Kidney glomerular epithelial cell (primary cell): ENCODE data around the gene DENND2A.
"Not testable (repeated sequence)": the region's sequence is repeated elsewhere in the genome, so short reads cannot be mapped to it uniquely, and the experiment has no call there.

Experiments
- DNase-seq: peaks from one replicate; lab custom pipeline; 2025; lab: John Stamatoyannopoulos, UW

The DENND2A gene

GRCh38 chr7:140544388-140544826, 96.2 kb downstream of the DENND2A start:
- no peak for DNase-seq

GRCh38 chr7:140542228-140542603, 98.4 kb downstream of the DENND2A start:
- no peak for DNase-seq

- peak; percentile 92 for DNase-seq
These were observed 98.9 kb downstream of the DENND2A start for GRCh38 chr7:140541513-140542227.

DNA sequence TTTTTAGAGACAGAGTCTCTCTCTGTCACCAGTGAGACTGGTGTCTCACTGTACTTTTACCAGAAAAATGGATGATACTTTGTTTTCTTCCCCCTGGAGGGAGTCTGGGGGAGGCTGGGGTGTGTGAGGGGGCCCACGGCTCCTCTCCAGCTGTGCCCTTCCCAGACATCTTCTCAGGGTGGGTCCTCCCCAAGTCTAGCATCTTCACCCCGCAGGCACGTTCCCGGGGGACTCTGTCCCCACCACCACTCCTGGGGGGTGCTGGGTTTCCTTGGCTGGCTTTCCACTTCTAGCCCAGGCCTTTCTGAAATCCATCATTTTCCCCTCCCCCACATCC, 99.5 kb downstream of the DENND2A start:
- DNase-seq: no peak

- no peak for DNase-seq
These were observed 100.4 kb downstream of the DENND2A start for GRCh38 chr7:140540136-140540777.

DNA sequence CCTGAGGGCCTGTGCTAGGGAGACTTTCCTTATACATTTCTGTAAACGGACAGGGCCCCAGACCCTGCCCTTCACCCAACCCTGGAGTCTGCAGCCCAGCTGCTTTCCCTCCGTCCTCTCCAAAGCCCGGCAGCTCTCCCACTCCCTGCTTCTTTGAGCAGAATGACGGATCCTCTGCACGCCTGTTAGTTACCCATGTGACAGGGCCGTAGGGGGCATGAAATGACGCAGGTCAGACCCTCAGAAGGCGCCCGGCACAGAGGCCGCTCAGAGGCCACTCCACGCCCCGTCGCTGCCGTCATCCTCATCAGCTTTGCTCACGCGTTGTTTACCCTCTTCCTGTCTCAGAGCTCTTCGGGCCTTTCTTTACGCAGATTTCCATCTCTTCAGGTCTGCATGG, 101.2 kb downstream of the DENND2A start:
- no peak for DNase-seq

- no peak for DNase-seq
These were observed 102.7 kb downstream of the DENND2A start for GRCh38 chr7:140537750-140538482.

- no peak for DNase-seq
These were observed 105.9 kb downstream of the DENND2A start for GRCh38 chr7:140534743-140535142.

DNA sequence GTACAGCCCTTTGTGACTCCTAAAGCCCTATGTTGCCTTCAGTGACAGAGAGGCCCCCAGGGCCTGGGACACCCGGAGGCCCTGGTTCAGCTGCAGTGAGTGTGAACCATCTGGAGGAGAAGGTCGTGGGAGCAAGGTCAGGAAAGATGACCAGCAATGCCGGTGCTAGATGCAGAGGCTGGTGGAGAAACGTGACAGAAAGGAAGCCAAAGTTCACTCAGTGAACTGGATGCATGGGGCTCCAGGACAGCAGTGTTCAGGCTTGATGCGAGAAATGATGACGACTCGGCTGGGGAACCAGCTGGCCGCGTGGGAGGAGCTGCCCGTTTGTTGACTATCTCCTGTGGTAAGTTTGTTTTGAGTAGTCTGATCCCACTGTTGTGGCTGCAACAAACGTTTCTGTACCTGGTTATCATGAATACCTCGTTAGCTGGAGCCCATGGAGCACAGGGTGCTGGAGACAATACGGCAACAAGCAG, 107.2 kb downstream of the DENND2A start:
- no peak for DNase-seq

DNA sequence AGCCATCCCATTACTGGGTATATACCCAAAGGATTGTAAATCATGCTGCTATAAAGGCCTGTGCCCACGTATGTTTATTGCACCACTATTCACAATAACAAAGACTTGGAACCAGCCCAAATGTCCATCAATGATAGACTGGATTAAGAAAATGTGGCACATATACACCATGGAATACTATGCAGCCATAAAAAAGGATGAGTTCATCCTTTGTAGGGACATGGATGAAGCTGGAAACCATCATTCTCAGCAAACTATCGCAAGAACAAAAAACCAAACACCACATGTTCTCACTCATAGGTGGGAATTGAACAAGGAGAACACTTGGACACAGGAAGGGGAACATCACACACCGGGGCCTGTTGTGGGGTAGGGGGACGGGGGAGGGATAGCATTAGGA, 111.2 kb downstream of the DENND2A start:
- not testable (repeated sequence) for DNase-seq

DNA sequence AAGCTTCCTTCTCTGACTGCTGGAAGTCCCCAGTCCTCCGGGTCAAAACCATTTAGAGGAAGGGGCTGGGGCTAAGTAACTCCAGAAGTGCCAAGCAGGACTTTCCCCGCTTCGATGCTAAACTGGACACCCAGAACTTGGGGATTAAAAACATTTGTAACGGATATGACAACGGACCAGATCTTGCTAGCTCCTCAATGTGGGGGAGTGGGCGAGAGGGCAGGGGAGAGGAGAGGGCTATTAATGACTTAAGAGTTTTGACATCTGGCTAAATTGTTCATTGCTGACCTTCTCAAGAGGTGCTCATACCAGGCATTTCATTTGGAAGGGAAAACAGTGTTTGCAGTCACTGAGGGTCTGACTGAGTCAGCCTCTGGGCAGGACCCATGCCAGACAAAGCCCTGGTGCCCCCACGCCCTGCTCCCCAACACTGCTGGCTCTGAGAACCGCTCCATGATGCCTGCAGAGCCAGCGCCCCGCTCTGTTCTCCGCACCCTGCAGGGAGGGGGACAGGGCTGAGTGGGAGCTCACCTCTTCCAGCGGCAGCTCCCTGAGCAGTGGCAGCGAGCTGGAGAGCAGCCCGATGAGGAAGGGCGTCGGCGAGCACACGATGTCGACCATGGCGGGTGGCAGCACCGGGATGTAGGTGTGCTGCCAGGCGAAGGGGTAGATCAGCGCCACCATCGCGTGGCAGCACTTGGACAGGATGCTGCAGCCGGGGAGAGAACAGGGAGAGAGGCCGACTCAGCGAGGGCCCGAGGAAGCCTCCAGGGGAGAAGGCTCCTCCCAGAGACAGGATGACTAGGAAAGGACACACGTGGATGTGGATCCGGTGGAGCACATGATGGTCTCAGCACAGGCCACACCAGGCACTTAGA, 113.6 kb downstream of the DENND2A start:
- no peak for DNase-seq

DNA sequence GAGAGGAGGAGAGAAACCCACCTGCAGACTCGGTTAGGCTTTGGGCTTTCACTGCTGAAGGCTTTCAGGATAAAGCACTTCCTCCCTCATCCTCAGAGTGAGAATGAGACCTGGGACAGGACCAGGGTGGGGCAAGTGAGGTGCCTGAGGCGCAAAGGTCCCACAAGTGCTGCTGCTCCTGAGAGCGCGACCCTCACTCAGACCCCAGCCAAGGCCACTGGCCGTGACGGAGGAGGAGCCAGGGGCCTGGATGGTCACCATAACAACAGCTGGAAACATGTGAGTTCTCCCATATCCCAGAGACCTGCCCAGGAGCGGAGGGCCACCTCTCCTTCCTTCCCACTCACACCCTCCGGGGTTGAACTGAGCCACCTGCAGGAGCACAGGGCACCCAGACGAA, 114.4 kb downstream of the DENND2A start:
- no peak for DNase-seq

GRCh38 chr7:140525743-140526142, 114.9 kb downstream of the DENND2A start:
- DNase-seq: no peak

DNA sequence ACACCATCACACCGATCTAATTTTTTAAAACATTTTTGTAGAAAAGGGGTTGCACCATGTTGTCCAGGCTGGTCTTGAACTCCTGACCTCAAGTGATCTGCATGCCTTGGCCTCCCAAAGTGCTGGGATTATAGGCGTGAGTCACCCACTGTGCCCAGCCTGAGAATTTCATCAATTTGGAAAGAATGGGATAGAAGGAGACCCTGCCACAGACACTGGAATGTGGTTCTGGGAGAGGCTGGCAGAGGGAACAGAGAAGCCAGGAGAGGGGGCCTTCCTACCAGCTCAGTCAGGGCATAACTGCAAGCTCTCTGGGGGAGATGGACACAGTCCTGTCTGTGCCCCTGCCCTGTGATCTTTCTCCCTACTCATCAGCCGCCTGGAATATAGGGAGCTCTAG, 119.2 kb downstream of the DENND2A start:
- no peak for DNase-seq

DNA sequence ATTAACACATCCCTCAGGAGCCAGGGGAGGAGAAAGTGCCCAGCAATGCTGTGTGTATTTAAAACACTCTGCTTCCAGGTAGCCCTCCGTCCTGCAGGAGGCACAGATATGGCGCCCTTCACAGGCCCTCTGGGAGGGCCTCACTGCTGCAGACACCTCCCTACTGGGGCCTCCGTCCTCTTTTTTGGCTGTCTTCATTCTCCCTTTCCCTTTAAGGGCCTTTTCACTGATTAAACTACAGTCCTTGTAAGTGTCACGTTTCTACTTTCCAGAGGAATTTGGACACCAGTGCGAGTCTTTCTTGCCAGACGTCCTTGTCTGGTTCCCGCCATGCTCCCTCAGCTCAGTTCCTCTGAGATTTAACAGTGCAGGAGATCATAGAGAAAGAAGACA, 121.6 kb downstream of the DENND2A start:
- DNase-seq: no peak

DNA sequence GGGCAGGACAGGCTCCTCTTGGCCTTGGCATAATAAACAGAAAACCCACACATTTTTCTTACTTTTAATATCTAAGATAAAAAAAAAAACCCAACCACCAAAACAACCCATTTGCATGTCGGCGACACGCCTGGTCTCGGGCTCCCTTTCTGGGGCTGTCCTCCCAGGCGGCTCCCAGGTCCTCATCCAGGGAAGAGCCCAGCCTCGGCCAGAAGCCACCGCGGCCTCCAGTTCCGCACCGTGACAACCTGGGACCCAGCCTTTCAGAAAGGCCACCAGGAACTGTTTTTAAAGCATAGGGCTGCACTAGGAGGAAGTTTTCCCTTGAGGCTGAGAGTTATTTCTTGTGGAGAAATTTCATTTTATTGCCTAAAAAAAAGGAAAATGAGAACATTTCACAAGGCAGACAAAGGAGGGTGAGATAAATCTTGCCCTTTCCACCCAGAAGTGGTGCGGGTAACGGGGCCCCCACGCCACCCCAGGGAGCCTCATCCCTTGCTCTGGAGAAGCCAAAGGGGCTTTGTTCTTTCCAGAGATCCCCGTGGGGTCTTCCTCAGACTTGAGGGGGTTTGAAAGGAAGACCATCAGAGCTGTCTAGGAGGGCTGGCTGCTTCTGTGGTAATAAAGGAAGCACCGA, 122.1 kb downstream of the DENND2A start:
- no peak for DNase-seq

GRCh38 chr7:140517546-140518369, 122.9 kb downstream of the DENND2A start:
- DNase-seq: peak; percentile 86

DNA sequence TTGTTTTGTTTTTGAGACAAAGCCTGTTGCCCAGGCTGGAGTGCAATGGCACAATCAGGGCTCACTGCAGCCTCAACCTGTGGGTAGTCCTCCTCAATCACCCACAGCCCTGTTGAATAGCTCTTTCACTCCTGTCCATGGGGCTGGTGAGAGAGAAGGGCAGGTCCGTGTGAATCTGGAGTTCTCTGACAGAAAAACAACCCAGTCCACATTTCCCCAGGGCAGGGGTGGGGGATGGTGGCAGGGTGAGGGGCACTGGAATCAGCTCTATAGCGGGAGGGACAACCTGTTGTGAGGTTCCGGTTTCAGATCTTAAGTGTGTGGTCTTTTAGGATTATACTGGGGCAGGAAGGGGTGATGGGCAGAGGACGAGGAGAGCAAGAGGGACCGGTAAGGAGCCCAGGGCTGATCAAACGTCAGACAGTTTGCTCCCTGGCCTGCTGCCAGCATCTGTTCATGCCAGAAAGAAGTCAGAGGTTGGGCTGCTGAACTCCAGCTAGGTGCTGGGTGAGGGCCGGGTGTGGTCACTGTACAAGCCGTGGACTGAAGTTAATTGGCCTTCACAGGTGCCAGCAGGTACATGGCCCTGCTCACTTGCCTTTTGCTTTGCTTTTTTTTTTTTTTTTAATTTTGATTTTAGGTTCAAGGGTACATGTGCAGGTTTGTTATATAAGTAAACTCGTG, 128.2 kb downstream of the DENND2A start:
- DNase-seq: no peak

- no peak for DNase-seq
These were observed 130.8 kb downstream of the DENND2A start for GRCh38 chr7:140509789-140510188.

- DNase-seq: not testable (repeated sequence)
These were observed 133.1 kb downstream of the DENND2A start for GRCh38 chr7:140507556-140507955.
